IgD-negative memory B cell (primary cell): ENCODE results near the gene SLC26A1. TPM values are rescaled to one million over a fixed set of nuclear protein-coding genes. Genes with fewer than 3 reads are reported as not detected.
A peak's percentile ranks its signal among the peaks of the same experiment; 100 is the strongest.

Source experiments
- H3K27ac Mint-ChIP-seq, 3 donors: one replicate each; pipeline ENCODE4 v1.8.0; 2020 to 2022; ENCODE audit warnings: mild to moderate bottlenecking in 3 of 3, mixed read lengths in 3 of 3, moderate library complexity in 1 of 3
- H3K27me3 Mint-ChIP-seq: one replicate; pipeline ENCODE4 v1.8.0; 2021; ENCODE audit warnings: mixed read lengths
- H3K36me3 Mint-ChIP-seq: one replicate; pipeline ENCODE4 v1.8.0; 2020; ENCODE audit warnings: mild to moderate bottlenecking, mixed read lengths
- H3K4me1 Mint-ChIP-seq, 3 donors: one replicate each; pipeline ENCODE4 v1.8.0; 2020 to 2022; ENCODE audit warnings: mixed read lengths in 3 of 3, mild to moderate bottlenecking in 1 of 3
- H3K4me3 Mint-ChIP-seq, 4 donors: one replicate each; pipeline ENCODE4 v1.8.0; 2020 to 2022; ENCODE audit warnings: mild to moderate bottlenecking in 4 of 4, mixed read lengths in 4 of 4, moderate library complexity in 3 of 4
- H3K9me3 Mint-ChIP-seq, 3 donors: one replicate each; pipeline ENCODE4 v1.8.0; 2020 to 2021; ENCODE audit warnings: mixed read lengths in 3 of 3, mild to moderate bottlenecking in 1 of 3
- polyA plus RNA-seq: library from polyadenylated mRNA; unstranded; fragments of 300-500 nt; fragmentation: Illumina TruSeq; gene quantifications from one replicate; pipeline ENCODE4 v1.2.3, GENCODE V29; 2021

Gene SLC26A1
- 0.70 TPM for polyA plus RNA-seq

GRCh38 chr4:993111-994029 is at the start of gene SLC26A1:
TSS of gene SLC26A1 (minus strand) at chr4:993404. CDS start at chr4:991703, 1,701 bp downstream.
- Mint-ChIP-seq H3K27ac (no peak within 1 kb of the TSS), H3K4me1 (peaks cover under 1 to 7% (median 4%) of the 10 kb centered on the region in 3 donors), H3K4me3 (peak within 1 kb of the TSS in 1 of 4 donors; percentile 22), H3K27me3 (peaks cover 10% of the 10 kb centered on the region), H3K36me3 (peaks cover 2% of the 10 kb centered on the region), H3K9me3 (no peaks in the 10 kb centered on the region)

GRCh38 chr4:1042352-1043055 is 49.3 kb upstream of the SLC26A1 start:
- H3K9me3 Mint-ChIP-seq, result peaks cover 0 to 2% (median 0%) of the 10 kb centered on the region in 3 donors
- no peak overlapping the region for H3K4me3 Mint-ChIP-seq
- H3K36me3 Mint-ChIP-seq, result no peaks in the 10 kb centered on the region
- no peak overlapping the region for H3K27ac Mint-ChIP-seq
- H3K27me3 Mint-ChIP-seq, result peaks cover 6% of the 10 kb centered on the region
- H3K4me1 Mint-ChIP-seq, result no peaks in the 10 kb centered on the region

GRCh38 chr4:1041936-1042330 is 48.7 kb upstream of the SLC26A1 start:
- Mint-ChIP-seq H3K4me3 (no peak overlapping the region), H3K36me3 (no peaks in the 10 kb centered on the region), H3K27ac (no peak overlapping the region), H3K4me1 (no peaks in the 10 kb centered on the region), H3K9me3 (peaks cover 0 to 2% (median 0%) of the 10 kb centered on the region in 3 donors), H3K27me3 (peaks cover 3% of the 10 kb centered on the region)

- no peaks in the 10 kb centered on the region for H3K9me3 Mint-ChIP-seq
- H3K27ac Mint-ChIP-seq, result no peak overlapping the region
- H3K27me3 Mint-ChIP-seq, result peaks cover 3% of the 10 kb centered on the region
- H3K4me1 Mint-ChIP-seq, result no peaks in the 10 kb centered on the region
- no peak overlapping the region for H3K4me3 Mint-ChIP-seq
- no peaks in the 10 kb centered on the region for H3K36me3 Mint-ChIP-seq
Measured at GRCh38 chr4:1041147-1041935, 48.1 kb upstream of the SLC26A1 start.

GRCh38 chr4:1040344-1041146 is 47.3 kb upstream of the SLC26A1 start:
- H3K9me3 Mint-ChIP-seq, result no peaks in the 10 kb centered on the region
- H3K27me3 Mint-ChIP-seq, result peaks cover 1% of the 10 kb centered on the region
- no peak overlapping the region for H3K4me3 Mint-ChIP-seq
- peak overlapping the region in 1 of 3 donors; percentile 73 for H3K27ac Mint-ChIP-seq
- H3K4me1 Mint-ChIP-seq, result no peaks in the 10 kb centered on the region
- no peaks in the 10 kb centered on the region for H3K36me3 Mint-ChIP-seq

GRCh38 chr4:1039493-1040343 is 46.5 kb upstream of the SLC26A1 start:
- H3K27me3 Mint-ChIP-seq, result no peaks in the 10 kb centered on the region
- no peaks in the 10 kb centered on the region for H3K36me3 Mint-ChIP-seq
- H3K9me3 Mint-ChIP-seq, result no peaks in the 10 kb centered on the region
- H3K4me3 Mint-ChIP-seq, result no peak overlapping the region
- peak overlapping the region in 1 of 3 donors; percentile 73 for H3K27ac Mint-ChIP-seq
- no peaks in the 10 kb centered on the region for H3K4me1 Mint-ChIP-seq

GRCh38 chr4:1038948-1039492 is 45.8 kb upstream of the SLC26A1 start:
- no peak overlapping the region for H3K4me3 Mint-ChIP-seq
- H3K27me3 Mint-ChIP-seq, result no peaks in the 10 kb centered on the region
- no peaks in the 10 kb centered on the region for H3K9me3 Mint-ChIP-seq
- no peak overlapping the region for H3K27ac Mint-ChIP-seq
- H3K4me1 Mint-ChIP-seq, result no peaks in the 10 kb centered on the region
- no peaks in the 10 kb centered on the region for H3K36me3 Mint-ChIP-seq

- H3K9me3 Mint-ChIP-seq, result no peaks in the 10 kb centered on the region
- no peaks in the 10 kb centered on the region for H3K4me1 Mint-ChIP-seq
Measured at GRCh38 chr4:1036976-1037810, 44.0 kb upstream of the SLC26A1 start.

GRCh38 chr4:1036095-1036494 is 42.9 kb upstream of the SLC26A1 start:
- H3K27me3 Mint-ChIP-seq, result peaks cover 5% of the 10 kb centered on the region
- H3K36me3 Mint-ChIP-seq, result no peaks in the 10 kb centered on the region
- H3K4me3 Mint-ChIP-seq, result no peak overlapping the region
- no peaks in the 10 kb centered on the region for H3K9me3 Mint-ChIP-seq
- H3K4me1 Mint-ChIP-seq, result no peaks in the 10 kb centered on the region
- no peak overlapping the region for H3K27ac Mint-ChIP-seq

More at GRCh38 chr4:1036976-1037810, 44.0 kb upstream of the SLC26A1 start:
- H3K36me3 Mint-ChIP-seq, result no peaks in the 10 kb centered on the region
- no peak overlapping the region for H3K27ac Mint-ChIP-seq
- no peak overlapping the region for H3K4me3 Mint-ChIP-seq
- peaks cover 5% of the 10 kb centered on the region for H3K27me3 Mint-ChIP-seq

GRCh38 chr4:1035510-1035909 is 42.3 kb upstream of the SLC26A1 start:
- no peaks in the 10 kb centered on the region for H3K36me3 Mint-ChIP-seq
- H3K9me3 Mint-ChIP-seq, result no peaks in the 10 kb centered on the region
- no peaks in the 10 kb centered on the region for H3K4me1 Mint-ChIP-seq
- H3K4me3 Mint-ChIP-seq, result no peak overlapping the region
- no peak overlapping the region for H3K27ac Mint-ChIP-seq
- H3K27me3 Mint-ChIP-seq, result peaks cover 5% of the 10 kb centered on the region

- H3K27ac Mint-ChIP-seq, result no peak overlapping the region
- H3K36me3 Mint-ChIP-seq, result no peaks in the 10 kb centered on the region
- no peak overlapping the region for H3K4me3 Mint-ChIP-seq
Measured at GRCh38 chr4:1033840-1034551, 40.8 kb upstream of the SLC26A1 start.

GRCh38 chr4:1032861-1033260 is 39.7 kb upstream of the SLC26A1 start:
- H3K4me3 Mint-ChIP-seq, result no peak overlapping the region
- no peaks in the 10 kb centered on the region for H3K9me3 Mint-ChIP-seq
- peaks cover 5% of the 10 kb centered on the region for H3K27me3 Mint-ChIP-seq
- H3K36me3 Mint-ChIP-seq, result no peaks in the 10 kb centered on the region
- no peak overlapping the region for H3K27ac Mint-ChIP-seq
- H3K4me1 Mint-ChIP-seq, result no peaks in the 10 kb centered on the region

More at GRCh38 chr4:1033840-1034551, 40.8 kb upstream of the SLC26A1 start:
- H3K4me1 Mint-ChIP-seq, result no peaks in the 10 kb centered on the region
- peaks cover 5% of the 10 kb centered on the region for H3K27me3 Mint-ChIP-seq
- no peaks in the 10 kb centered on the region for H3K9me3 Mint-ChIP-seq
